ENCODE data around the gene GORASP2.

The GORASP2 gene

DNA sequence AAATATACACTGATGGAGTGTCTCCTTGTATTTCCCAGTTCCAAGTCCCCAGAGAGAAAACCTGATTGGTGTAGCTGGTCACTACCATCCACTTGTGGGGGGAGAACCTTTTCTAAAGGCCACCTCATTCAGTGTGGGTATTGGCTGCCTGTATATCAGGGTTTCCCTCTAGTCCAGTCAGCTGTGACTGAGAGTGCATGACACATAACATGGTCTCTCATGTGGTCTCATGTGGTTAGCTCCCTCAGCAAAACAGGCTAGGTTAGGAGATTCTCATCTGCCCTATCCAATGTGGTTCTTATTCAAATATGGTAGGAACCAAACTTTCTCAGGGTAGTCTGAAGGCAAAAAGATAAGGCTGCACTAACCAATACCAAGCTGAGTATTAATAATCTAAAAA is 4.1 kb upstream of the GORASP2 start:
- DNase-seq, result no peak

GRCh38 chr2:170925923-170926322 is 3.1 kb upstream of the GORASP2 start:
- DNase-seq, result no peak

GRCh38 chr2:170926743-170927297 is 2.2 kb upstream of the GORASP2 start:
- no peak for DNase-seq

GRCh38 chr2:170928036-170928823 is 823 bp upstream of the GORASP2 start:
- DNase-seq, result no peak

DNA sequence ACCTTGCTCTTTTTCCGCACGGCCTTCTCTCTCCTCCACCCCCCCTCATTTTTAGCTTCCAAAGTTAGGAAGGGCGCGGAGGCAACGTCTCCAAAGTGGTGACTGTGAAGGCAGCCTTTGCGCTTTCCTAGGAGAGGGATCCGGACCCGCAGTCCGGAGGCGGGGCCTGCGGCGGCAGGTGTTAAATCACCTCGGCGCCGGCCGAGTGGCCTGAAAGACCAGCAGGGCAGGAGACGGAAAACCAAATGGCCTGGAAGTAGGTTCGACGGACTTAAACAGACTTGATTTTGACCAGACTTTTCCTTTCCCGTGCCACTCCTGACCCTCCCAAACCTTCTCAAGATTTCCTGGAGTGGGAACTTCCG is 615 bp downstream of the GORASP2 start:
- DNase-seq, result peak in 1 of 2 experiments; percentile 11

DNA sequence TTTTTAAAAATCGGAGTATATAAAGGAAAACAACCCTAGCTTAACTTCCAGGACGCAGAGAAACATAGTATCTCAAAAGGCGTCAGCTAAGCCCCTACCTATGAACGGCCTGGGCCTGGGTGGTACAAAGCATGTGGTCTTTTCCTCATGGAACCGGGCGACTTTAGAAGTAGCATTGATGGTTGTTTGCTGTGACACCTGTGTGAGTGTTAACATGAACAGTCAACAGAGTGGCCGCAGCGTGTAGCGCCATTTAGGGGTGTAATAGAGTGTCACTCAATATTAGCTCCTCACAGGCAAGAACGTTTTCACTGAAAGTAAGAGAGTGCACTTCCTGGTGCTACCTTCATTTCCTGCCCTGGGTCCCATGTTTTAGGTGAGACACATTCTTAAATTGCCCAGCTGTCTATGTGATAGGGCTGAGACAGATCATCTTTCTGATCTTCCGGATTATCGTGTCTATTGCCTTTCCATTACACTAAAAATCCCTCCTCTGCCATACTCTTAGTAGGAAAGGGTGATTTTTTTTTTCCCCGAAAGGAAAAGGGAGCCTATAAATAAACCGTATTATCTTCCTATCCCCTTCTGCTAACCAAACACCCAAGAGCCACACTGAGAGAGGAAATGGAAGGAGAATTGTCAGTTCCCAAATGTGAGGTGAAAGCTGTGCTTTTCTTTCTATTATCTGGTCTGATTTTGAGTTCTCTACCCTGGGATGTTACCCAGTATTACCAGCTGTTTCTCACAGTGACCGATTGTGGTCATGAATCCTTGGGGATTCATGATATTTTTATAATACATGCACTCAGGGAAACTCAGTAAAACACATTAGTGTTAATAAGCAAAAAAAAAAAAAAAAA is 1.3 kb downstream of the GORASP2 start:
- DNase-seq, result no peak

DNA sequence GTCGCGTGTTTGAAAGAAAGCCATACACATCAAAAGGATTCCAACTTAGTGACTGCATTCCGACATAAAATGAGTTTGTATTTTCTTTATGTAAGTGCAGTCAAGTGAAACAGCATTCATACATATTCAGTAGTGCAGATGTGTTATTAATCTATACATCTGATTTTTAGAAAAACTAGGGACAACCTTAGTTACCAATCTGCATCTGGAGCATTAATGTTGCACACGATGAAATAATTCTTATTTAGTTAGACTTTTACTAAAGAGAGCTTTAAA is 1.9 kb downstream of the GORASP2 start:
- DNase-seq, result no peak

DNA sequence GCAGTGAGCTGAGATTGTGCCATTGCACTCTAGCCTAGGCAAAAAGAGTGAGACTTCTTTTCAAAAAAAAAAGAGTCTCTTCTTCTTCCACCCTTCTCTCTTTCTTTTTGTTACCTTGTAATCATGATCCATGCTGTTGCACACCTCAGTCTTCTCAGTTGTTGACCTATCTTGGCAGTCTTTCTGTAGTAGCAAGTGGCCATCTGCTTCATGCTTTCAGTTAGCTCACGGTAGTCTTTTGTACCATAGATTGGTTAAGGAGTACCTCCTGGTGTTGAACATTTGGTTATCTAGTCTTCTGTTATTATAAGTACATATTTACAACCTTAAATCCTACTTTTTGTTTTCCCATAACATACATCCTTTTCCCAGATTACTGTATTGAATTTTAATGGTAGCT is 3.1 kb downstream of the GORASP2 start:
- DNase-seq, result no peak

GRCh38 chr2:170932948-170933347 is 3.9 kb downstream of the GORASP2 start:
- no peak for DNase-seq

- DNase-seq, result no peak
Observed at GRCh38 chr2:170937709-170938379, 8.8 kb downstream of the GORASP2 start.

GRCh38 chr2:170940066-170940465 is 11.0 kb downstream of the GORASP2 start:
- DNase-seq, result no peak

DNA sequence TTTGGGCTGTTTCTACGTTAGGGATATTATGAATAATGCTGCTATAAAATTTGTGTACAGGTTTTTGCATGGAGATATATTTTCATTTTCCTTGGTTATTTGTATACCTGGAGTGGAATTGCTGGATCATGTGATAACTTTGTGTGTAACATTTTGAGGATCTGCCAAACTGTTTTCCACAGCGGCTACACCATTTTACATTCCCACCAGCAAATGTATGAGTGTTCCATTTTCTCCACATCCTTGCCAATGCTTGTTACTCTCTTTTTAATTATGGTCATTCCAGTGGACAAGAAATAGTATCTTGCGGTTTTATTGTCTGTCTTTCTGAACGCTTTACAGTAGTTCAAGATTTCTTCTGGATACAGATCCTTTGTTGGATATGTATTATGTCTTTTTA is 13.6 kb downstream of the GORASP2 start:
- DNase-seq, result no peak

DNA sequence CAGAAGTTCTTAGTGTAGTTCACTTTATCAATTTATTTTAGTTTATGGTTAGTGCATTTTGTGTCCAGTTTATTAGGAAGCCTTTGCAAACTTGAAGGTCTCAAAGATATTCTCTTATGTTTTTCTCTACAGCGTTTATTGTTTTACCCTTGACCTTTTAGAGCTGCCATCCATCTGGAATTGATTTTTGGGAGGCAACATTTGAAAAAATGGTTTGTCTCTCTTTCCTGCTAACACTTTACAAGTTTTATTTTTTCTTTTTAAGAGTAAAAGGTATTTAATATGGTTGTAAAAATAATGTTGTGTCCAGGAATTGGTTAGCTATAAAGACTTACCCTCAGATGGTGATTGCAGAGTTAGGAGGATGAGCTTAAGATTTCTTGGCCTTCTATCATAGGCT is 14.0 kb downstream of the GORASP2 start:
- no peak for DNase-seq

DNA sequence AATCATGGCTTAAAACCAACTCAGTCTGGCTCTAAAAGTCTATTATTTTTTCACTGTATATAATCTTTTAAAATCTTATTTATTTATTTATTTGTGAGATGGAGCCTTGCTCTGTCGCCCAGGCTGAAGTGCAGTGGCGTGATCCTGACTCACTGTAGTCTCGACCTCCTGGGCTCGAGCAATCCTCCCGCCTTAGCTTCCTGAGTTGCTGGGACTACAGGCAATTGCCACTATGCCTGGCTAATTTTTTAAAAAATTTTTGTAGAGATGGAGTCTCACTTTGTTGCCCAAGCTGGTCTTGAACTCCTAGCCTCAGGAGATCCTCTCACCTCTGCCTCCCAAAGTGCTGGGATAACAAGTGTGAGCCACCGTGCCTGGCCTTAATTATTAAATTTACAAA is 14.5 kb downstream of the GORASP2 start:
- no peak for DNase-seq

GRCh38 chr2:170944545-170944944 is 15.5 kb downstream of the GORASP2 start:
- DNase-seq, result no peak

DNA sequence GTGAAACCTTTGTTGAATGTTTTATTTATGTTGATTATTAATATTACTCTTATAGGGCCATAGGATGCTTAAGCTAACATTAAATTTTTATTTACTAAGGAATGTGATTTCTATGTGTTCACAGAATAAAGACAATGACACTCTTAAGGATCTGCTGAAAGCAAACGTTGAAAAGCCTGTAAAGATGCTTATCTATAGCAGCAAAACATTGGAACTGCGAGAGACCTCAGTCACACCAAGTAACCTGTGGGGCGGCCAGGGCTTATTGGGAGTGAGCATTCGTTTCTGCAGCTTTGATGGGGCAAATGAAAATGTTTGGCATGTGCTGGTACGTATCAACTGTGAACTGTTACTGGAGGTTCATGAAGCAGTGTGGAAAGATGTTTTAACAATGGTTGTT is 20.4 kb downstream of the GORASP2 start:
- DNase-seq, result no peak

GRCh38 chr2:170950221-170950761 is 21.2 kb downstream of the GORASP2 start:
- no peak for DNase-seq

DNA sequence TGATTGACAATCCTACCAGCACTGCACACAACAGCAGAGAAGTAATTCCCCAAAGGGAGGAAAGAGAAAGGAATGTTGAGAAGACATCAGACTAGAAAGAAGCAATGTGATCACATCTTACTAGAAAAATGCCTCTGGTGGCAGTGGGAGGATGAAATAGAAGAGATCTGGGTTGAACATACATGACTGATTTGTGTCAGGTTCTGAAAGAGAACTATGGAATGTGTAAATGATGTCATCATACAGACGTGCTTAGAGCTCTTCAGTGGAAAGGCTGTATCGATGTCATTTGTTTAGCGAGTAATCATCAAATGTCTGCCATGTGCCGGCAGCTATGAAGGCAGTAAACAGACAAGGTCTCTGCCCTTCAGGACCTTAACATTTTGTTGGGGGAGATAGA is 24.9 kb downstream of the GORASP2 start:
- no peak for DNase-seq

DNA sequence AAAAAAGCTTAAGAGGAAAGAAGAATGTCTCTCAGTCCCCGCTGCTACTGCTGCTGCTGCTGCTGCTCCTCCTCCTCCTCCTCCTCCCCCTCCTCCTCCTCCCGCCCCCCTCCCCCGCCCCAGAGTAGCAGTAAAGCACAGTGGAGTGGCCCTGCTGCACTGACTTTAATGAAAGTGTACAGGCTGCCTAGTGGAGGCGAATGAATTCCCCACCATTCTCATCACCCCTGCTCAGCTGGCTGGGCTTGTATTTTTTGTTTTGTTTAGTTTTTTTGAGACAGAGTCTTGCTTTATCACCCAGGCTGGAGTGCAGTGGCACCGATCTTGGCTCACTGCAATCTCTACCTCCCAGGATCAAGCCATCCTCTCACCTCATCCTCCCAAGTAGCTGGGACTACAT is 34.3 kb downstream of the GORASP2 start:
- no peak for DNase-seq

- DNase-seq, result no peak
Observed at GRCh38 chr2:170965446-170966225, 36.6 kb downstream of the GORASP2 start.

GRCh38 chr2:170966648-170967396 is 37.8 kb downstream of the GORASP2 start:
- DNase-seq, result no peak

GRCh38 chr2:170967553-170967952 is 38.5 kb downstream of the GORASP2 start:
- DNase-seq, result no peak
